T-helper 1 cell (primary cell): ENCODE measurements around the gene RRP1B.
"Not testable (repeated sequence)": the region's sequence is repeated elsewhere in the genome, so short reads cannot be mapped to it uniquely, and the experiment has no call there.

Experiments
- DNase-seq, 5 donors: peaks; one replicate each; pipeline ENCODE4 v3.0.0-alpha.2; 2012 to 2020

RRP1B gene

DNA sequence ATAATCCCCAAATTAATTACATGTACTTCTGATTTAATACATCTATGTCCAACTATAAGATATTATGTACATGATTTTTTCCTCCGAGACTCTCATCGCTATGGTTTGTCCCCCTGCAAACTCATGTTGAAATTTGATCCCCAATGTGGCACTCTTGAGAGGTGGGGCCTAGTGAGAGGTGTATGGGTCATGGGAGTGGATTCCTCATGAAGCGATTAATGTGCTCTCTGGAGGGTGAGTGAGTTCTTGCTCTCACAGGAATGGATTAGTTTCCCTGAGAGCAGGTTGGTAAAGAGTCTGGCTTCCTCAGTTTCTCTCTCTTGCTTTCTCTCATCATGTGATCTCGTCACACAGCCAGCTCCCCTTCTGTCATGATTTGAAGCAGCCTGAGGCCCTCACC, 16.2 kb upstream of the RRP1B start:
- DNase-seq, result no peak

- no peak for DNase-seq
Observed at GRCh38 chr21:43644071-43644470, 15.3 kb upstream of the RRP1B start.

DNA sequence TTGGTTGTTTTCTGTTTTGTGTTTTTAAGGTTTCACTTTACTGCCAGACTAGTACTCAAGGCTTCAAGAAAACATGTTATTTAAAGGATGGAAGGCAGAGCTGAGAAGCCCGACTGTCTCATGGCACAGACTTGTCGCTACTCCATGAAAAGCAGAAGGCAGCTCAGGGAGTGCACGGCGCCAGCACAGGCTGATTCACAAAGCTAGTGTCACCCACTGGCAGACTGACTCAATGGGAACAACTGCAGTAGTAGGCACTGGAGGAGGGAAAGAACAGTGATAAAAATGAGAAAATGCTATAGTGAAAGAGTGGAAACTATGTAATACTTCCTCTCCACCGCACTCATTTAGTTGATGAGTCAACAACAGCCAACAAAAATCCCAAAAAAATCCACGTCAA, 14.8 kb upstream of the RRP1B start:
- no peak for DNase-seq

GRCh38 chr21:43645136-43645891, 14.0 kb upstream of the RRP1B start:
- peak in 1 of 5 donors; percentile 24 for DNase-seq

DNA sequence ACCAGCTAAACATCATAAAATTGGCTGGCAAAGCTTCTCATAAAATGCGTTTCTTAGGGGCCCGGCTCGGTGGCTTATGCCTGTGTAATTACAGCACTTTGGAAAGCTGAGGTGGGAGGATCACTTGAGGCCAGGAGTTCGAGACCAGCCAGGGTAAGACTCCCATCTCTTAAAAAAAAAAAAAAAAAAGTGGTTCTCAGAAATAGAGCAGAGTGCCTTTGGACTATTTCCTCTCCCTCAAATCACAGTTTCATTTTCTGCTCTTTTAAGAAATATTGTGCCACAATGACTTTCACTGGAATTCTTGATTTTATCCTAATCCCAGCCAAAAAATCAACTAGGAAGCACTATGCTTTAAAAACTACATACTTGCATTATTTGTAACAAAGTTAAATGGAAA, 13.4 kb upstream of the RRP1B start:
- DNase-seq, result no peak

- peak; percentile 59 to 83 (median 75) for DNase-seq
Observed at GRCh38 chr21:43646550-43647260, 12.7 kb upstream of the RRP1B start.

DNA sequence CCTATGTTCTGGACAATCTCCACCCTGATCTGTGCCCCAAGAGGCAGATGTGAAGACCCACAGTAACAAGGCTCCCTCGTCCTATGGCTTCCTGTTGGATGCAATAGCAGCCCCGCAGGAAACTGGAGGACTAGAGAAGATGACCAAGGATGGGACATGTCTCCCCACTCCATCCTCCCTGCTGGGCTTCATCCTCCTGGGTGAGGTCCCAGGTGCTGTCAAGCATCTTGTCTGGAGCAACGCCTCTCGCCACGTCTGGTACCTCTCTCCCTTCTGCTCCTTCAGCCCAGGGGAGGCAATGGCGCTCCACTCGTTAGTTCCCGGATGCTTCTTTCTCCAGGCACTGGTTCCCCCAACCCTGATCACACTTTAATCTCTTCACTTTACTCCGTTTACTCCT, 11.2 kb upstream of the RRP1B start:
- DNase-seq, result no peak

GRCh38 chr21:43651926-43652325, 7.4 kb upstream of the RRP1B start:
- not testable (repeated sequence) for DNase-seq

GRCh38 chr21:43652616-43653015, 6.7 kb upstream of the RRP1B start:
- no peak for DNase-seq

- DNase-seq, result no peak
Observed at GRCh38 chr21:43653626-43654025, 5.7 kb upstream of the RRP1B start.

DNA sequence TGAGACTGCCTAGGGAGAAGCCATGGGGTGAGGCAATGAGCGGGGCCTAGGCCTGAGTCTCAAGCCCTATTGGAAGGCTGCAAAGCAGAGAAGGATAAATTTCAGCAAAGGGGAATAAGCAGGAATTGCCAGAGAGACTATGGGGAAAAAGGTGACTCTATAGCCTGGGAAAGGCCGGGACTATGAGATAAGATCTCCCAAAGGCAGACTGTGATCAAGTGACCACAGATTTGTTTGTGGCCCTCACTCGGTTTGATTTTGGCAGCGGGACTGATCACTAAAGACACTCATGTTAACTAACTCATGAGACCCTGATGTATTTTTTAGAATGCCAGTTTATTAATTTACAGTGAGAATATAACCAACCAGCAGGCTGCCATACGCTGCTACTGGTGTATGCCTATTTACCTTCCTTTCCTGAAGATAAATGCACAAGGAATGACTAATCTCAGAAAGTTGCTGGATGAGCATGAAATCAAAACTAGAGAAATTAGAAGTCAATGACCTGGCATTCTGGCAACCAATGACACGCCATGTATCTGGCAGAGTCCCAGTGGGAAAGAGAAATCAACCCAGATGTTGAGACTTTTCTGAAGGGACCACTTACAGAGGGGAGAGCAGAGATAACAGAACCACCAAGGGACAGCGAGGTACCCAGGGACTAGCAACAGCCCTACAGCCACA, 4.4 kb upstream of the RRP1B start:
- DNase-seq, result no peak

DNA sequence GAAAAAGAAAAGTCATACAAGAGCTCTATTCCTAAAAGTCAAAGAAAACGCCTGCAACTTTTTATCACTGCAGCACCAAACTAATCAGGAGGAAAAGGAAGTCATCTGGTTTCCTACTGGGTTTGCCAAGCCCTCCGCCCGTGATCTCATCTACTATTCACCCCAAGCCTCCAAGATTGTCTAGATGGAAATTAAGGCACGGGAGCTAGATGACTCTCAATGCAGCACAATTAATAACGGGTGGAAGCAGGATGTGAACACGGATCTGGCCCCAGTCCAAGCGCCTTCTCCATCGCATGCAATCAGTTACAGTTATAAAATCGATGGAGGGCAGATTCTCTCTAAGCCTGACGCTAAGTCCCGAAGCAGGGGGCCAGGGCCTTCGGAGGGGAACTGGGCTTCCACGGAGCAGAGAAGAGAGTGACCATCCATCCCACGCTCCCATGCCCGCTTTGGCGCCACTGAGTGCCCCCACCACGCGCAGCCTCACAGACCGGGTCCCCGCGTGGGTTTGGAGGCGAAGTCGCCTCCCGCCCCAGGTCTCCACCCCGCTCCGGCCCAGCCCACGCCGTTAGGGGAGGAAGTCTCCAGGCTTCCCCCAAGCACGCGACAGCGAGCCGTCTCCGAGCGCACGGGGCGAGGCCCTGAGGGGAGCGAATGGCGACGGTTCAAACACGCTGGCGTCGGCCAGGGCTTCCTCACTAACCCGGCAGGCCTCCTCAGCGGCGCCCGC, 1.8 kb upstream of the RRP1B start:
- DNase-seq, result no peak

DNA sequence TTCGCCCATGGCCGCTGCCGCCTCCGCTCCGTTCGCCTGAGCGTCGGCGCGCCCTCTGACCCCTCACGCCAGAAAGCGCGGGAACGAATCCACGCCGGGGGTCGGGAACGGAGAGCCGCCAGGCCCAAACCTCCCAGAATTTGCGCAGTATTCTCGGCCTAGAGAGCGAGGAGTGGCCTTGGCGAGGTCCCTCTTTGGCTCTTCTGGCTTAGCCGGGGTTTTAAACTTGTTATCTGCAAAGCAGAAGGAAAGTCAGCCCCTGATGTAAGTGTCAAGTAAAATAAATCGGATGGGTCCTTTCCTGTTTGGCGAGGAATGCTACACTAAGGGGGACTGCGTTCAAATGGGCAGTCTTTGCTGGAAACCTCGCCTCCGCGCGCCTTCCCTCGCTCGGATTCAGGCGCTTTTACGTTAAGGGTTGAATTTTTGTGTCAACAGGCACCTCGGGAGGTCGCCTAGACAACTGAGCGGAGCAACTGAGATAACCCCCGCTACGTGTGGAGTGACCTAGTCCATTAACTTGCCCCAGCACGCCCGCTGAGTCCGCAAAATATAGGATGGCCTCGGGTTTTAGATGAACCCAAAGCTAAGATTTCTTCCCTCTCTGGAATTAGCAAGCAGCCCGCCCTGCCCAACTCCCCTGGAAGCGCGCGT, 1.1 kb upstream of the RRP1B start:
- no peak for DNase-seq

DNA sequence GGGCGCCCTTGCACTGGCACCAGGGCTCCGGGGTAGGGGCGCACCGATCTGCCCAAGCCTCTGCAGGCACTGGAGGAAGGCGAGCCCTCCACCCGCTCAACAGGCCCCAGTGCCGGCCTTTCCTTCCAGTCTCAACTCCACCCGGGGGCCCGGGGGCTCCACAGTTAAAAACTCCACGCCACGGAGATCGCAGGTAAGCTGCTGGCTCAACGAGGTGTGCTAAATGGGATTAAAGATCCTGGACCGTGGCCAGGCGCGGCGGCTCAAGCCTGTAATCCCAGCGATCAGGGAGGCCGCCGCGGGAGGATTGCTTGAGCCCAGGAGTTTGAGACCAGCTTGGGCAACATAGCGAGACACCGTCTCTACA, 608 bp upstream of the RRP1B start:
- no peak for DNase-seq

GRCh38 chr21:43662286-43662685, 2.9 kb downstream of the RRP1B start:
- no peak for DNase-seq

DNA sequence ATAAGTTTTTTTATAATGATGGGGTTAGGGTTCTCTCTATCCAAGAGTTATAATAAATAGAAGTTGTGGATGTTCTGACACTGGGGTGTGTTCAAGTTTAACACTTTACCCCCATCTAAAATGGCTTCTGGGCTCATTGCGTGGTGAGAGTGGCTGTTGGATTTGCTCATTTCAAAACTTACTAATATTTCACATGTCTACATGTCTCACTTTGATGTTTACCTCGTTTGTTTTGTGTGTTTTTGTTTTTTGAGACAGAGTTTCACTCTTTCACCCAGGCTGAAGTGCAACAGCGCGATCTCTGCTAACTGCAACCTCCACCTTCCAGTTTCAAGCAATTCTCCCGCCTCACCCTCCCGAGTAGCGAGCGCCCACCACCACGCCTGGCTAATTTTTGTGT, 3.7 kb downstream of the RRP1B start:
- DNase-seq, result peak in 1 of 5 donors; percentile 60

GRCh38 chr21:43664358-43664757, 5.0 kb downstream of the RRP1B start:
- no peak for DNase-seq

- no peak for DNase-seq
Observed at GRCh38 chr21:43665879-43666278, 6.5 kb downstream of the RRP1B start.

- DNase-seq, result peak in 1 of 5 donors; percentile 57
Observed at GRCh38 chr21:43667191-43667904, 8.0 kb downstream of the RRP1B start.

DNA sequence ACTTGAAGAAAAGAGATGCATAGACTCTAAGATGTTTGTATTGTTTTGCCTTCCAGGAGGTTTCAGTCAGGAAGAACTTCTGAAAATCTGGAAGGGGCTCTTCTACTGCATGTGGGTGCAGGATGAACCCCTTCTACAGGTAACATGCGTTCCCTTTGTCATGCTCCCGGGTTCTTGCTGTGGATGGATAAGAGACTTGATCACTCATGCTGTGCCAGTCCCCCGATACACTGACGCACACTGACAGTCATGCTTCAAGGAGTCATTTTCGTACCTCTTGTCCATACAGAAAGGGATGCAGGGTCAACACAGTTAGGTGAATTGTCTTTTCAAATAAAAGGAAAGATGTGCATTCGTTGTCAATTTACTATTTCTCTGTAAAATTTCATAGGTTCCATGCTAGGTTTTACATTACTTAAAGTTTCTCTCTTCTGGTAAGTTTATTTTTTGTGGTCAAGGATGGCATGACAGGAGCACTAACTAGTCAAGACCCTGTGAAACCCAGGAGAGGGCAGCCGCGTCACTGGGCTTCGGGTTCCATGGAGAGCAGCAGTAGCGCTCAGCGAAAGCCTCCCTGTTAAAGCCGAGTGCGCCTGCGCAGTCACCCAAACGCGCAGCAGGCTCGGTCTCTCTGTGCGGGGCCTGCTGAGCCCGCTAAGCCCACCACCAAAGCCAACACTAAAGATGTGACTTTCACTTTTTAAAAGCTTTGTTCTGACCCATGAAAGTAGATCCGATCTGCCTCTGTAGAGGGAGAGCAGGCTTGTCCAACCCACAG, 10.7 kb downstream of the RRP1B start:
- no peak for DNase-seq

DNA sequence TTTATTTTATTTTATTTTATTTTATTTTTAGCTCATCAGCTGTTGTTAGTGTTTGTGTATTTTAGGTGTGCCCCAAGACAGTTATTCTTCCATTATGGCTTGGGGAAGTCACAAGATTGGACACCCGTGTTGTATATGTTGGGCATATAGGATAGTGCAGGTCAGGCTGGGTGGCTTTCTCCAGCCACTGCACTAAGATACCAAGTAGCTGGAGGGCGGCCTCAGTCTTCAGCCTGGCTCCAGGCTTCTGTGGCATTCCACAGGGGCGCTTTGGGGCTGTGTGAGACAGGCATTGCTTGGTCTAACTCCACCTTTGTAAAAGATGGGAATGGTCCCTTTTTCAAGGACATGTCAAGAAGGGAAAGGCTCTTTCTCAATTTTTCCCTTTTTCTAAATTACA, 16.5 kb downstream of the RRP1B start:
- DNase-seq, result no peak
